H1 (cell line): Measurements from ENCODE around the gene FLNA. TPM values are rescaled to one million over a fixed set of nuclear protein-coding genes. Genes with fewer than 3 reads are reported as not detected.

Source experiments
- CTCF ChIA-PET: fragments of 300-600 bp; sonication (Branson Sonifier 250); formaldehyde crosslinking; loops from one replicate; lab custom pipeline; 2021; ENCODE audit not compliant: partially characterized antibody; lab: Charles Lee
- POLR2A ChIA-PET: fragments of 300-600 bp; sonication (Branson Sonifier 250); formaldehyde crosslinking; loops from one replicate; lab custom pipeline; 2021; ENCODE audit warnings: inconsistent platforms; ENCODE audit not compliant: partially characterized antibody; lab: Charles Lee
- DNase-seq, 2 experiments: peaks; one replicate each; pipeline versions ENCODE4 v3.0.0 to v3.0.0-alpha.2; 2010 to 2022; ENCODE audit warnings: low spot score in 2 of 2, low read depth in 1 of 2, mixed read lengths in 1 of 2
- FAIRE-seq: peaks from 2 replicates; lab custom pipeline; 2011; peaks lifted over from hg19 to GRCh38; lab: Jason Lieb, UNC
- H2AFZ ChIP-seq: 2 replicates; pipeline ENCODE4 v1.8.1; 2012; ENCODE audit warnings: low read length, inconsistent platforms
- H2AK5ac ChIP-seq: 2 replicates; pipeline ENCODE4 v1.6.1; 2013; ENCODE audit warnings: low read depth, low read length
- H2BK120ac ChIP-seq: replicated peaks from 2 replicates; pipeline ENCODE3; 2013; ENCODE audit warnings: low read depth, low read length, inconsistent platforms
- H2BK12ac ChIP-seq: 2 replicates; pipeline ENCODE4 v1.6.1; 2013; ENCODE audit warnings: low read depth, low read length
- H2BK15ac ChIP-seq: 2 replicates; pipeline ENCODE4 v1.6.1; 2013; ENCODE audit warnings: low read length
- H2BK20ac ChIP-seq: 2 replicates; pipeline ENCODE4 v1.6.1; 2013; ENCODE audit warnings: low read length
- H2BK5ac ChIP-seq: 2 replicates; pipeline ENCODE4 v1.6.1; 2013; ENCODE audit warnings: low read depth, low read length
- H3K14ac ChIP-seq: 2 replicates; pipeline ENCODE4 v1.6.1; 2013; ENCODE audit warnings: inconsistent platforms; ENCODE audit not compliant: insufficient read length
- H3K18ac ChIP-seq: 2 replicates; pipeline ENCODE4 v1.6.1; 2013; ENCODE audit warnings: low read length; ENCODE audit errors: extremely low read depth
- H3K23ac ChIP-seq: 2 replicates; pipeline ENCODE4 v1.6.1; 2013; ENCODE audit warnings: inconsistent platforms; ENCODE audit not compliant: insufficient read length
- H3K23me2 ChIP-seq: 2 replicates; pipeline ENCODE4 v1.6.1; 2013; ENCODE audit warnings: low read depth, low read length
- H3K27ac ChIP-seq: 2 replicates; pipeline ENCODE4 v1.6.1; 2011; ENCODE audit warnings: low read depth, low read length, inconsistent platforms
- H3K27me3 ChIP-seq, 4 experiments: replicated peaks in 1 of 4; 1 replicate in 1 of 4; 2 replicates in 3 of 4; pipeline versions ENCODE4 v1.6.1 to v1.8.1; 2011 to 2013; ENCODE audit warnings: low read length in 3 of 4, mild to moderate bottlenecking in 3 of 4, inconsistent platforms in 2 of 4, mixed read lengths in 2 of 4, moderate library complexity in 1 of 4; ENCODE audit not compliant: control insufficient read depth in 3 of 4, insufficient read depth in 3 of 4; ENCODE audit errors: extremely low read depth in 1 of 4
- H3K36me3 ChIP-seq, 4 experiments: 2 replicates each; pipeline versions ENCODE4 v1.6.1 to v1.8.1; 2011 to 2013; ENCODE audit warnings: mild to moderate bottlenecking in 4 of 4, low read length in 3 of 4, moderate library complexity in 2 of 4, control low read depth in 1 of 4, inconsistent platforms in 1 of 4; ENCODE audit not compliant: insufficient read depth in 4 of 4, control insufficient read depth in 2 of 4
- H3K4ac ChIP-seq: replicated peaks from 2 replicates; pipeline ENCODE3; 2013; ENCODE audit warnings: low read length, low read depth, mixed read lengths, inconsistent platforms; ENCODE audit not compliant: insufficient read length
- H3K4me1 ChIP-seq, 4 experiments: replicated peaks in 1 of 4; 1 replicate in 1 of 4; 2 replicates in 3 of 4; pipeline versions ENCODE4 v1.6.1 to v1.8.1; 2011 to 2013; ENCODE audit warnings: low read length in 3 of 4, inconsistent platforms in 2 of 4, mixed read lengths in 1 of 4; ENCODE audit not compliant: insufficient read depth in 4 of 4, control insufficient read depth in 3 of 4
- H3K4me2 ChIP-seq, 2 experiments: 2 replicates each; pipeline versions ENCODE4 v1.6.1 to v1.8.1; 2011 to 2013; ENCODE audit warnings: low read depth in 2 of 2, low read length in 2 of 2, control low read depth in 1 of 2, inconsistent platforms in 1 of 2, mild to moderate bottlenecking in 1 of 2; ENCODE audit not compliant: insufficient read depth in 1 of 2
- H3K4me3 ChIP-seq, 4 experiments: fragments of 200-600, 300-600 bp in 1 of 4; sonication (generic), shearing (Covaris generic), sonication (Bioruptor Twin) in 1 of 4; 2 replicates each; pipeline versions ENCODE4 v1.5.1 to v1.8.1; 2011 to 2016; ENCODE audit warnings: low read length in 4 of 4, low read depth in 3 of 4, control low read depth in 2 of 4, inconsistent platforms in 2 of 4, mild to moderate bottlenecking in 2 of 4, mixed read lengths in 1 of 4, moderate library complexity in 1 of 4; ENCODE audit not compliant: insufficient read depth in 2 of 4; ENCODE audit errors: extremely low read depth in 1 of 4
- H3K56ac ChIP-seq: replicated peaks from 2 replicates; pipeline ENCODE3; 2013; ENCODE audit warnings: low read depth, mild to moderate bottlenecking, mixed read lengths, low read length, inconsistent platforms; ENCODE audit not compliant: insufficient read length
- H3K79me1 ChIP-seq: 2 replicates; pipeline ENCODE4 v1.6.1; 2013; ENCODE audit warnings: low read depth, low read length, control low read depth
- H3K79me2 ChIP-seq, 2 experiments: 2 replicates each; pipeline versions ENCODE4 v1.6.1 to v1.8.1; 2012 to 2013; ENCODE audit warnings: low read length in 2 of 2, mild to moderate bottlenecking in 2 of 2, inconsistent platforms in 1 of 2; ENCODE audit not compliant: insufficient read depth in 2 of 2, control insufficient read depth in 1 of 2
- H3K9ac ChIP-seq, 4 experiments: replicated peaks in 1 of 4; 1 replicate in 1 of 4; 2 replicates in 3 of 4; pipeline versions ENCODE4 v1.6.1 to v1.8.1; 2011 to 2013; ENCODE audit warnings: low read depth in 3 of 4, low read length in 3 of 4, control low read depth in 2 of 4, mild to moderate bottlenecking in 2 of 4, moderate library complexity in 2 of 4, inconsistent platforms in 1 of 4; ENCODE audit errors: extremely low read depth in 1 of 4
- H3K9me3 ChIP-seq, 2 experiments: 2 replicates each; pipeline versions ENCODE4 v1.6.1 to v1.8.1; 2012 to 2013; ENCODE audit warnings: mild to moderate bottlenecking in 2 of 2, moderate library complexity in 2 of 2, control low read depth in 1 of 2, inconsistent platforms in 1 of 2, low read depth in 1 of 2, low read length in 1 of 2, mixed read lengths in 1 of 2; ENCODE audit not compliant: insufficient read depth in 2 of 2
- H4K20me1 ChIP-seq, 2 experiments: replicated peaks in 1 of 2; 2 replicates each; pipeline versions ENCODE3 to v1.8.1; 2011 to 2013; ENCODE audit warnings: inconsistent platforms in 2 of 2, low read length in 2 of 2, mild to moderate bottlenecking in 1 of 2; ENCODE audit not compliant: insufficient read depth in 2 of 2, control insufficient read depth in 1 of 2
- H4K5ac ChIP-seq: 2 replicates; pipeline ENCODE4 v1.6.1; 2013; ENCODE audit warnings: low read length, low read depth, mixed read lengths, inconsistent platforms; ENCODE audit not compliant: insufficient read length
- H4K8ac ChIP-seq: 2 replicates; pipeline ENCODE4 v1.8.0; 2013; ENCODE audit warnings: mild to moderate bottlenecking, moderate library complexity, low read length, inconsistent platforms; ENCODE audit not compliant: insufficient read depth; ENCODE audit errors: extremely low read depth
- H4K91ac ChIP-seq: replicated peaks from 2 replicates; pipeline ENCODE3; 2013; ENCODE audit warnings: low read length, mixed read lengths, inconsistent platforms; ENCODE audit not compliant: insufficient read length
- ATF3 ChIP-seq: IDR thresholded peaks from 2 replicates; pipeline ENCODE4 v1.6.1; 2011; ENCODE audit warnings: low read depth, mild to moderate bottlenecking, low read length; ENCODE audit not compliant: insufficient read depth
- BCL11A ChIP-seq, 2 experiments: IDR thresholded peaks; one replicate each; pipeline ENCODE4 v1.6.1; 2011; ENCODE audit warnings: low read depth in 2 of 2, low read length in 2 of 2, mild to moderate bottlenecking in 2 of 2
- EGR1 ChIP-seq: IDR thresholded peaks from 2 replicates; pipeline ENCODE4 v1.6.1; 2011; ENCODE audit warnings: low read depth, low read length, borderline replicate concordance
- POLR2AphosphoS5 ChIP-seq: IDR thresholded peaks from 2 replicates; pipeline ENCODE4 v1.6.1; 2011; ENCODE audit warnings: low read depth, low read length
- TBP ChIP-seq: IDR thresholded peaks from 2 replicates; pipeline ENCODE4 v1.6.1; 2011; ENCODE audit warnings: low read depth, low read length, improper control_type of control experiment
- WGBS, 2 experiments: shearing (Covaris generic) in 1 of 2; methylation state at CpG; one replicate each; pipeline versions ENCODE4 v1.1.6 to v1.1.7; 2013 to 2015; ENCODE audit warnings: low lambda C conversion rate in 2 of 2, mixed read lengths in 2 of 2, inconsistent platforms in 1 of 2, low coverage in 1 of 2, missing lambda C conversion rate in 1 of 2; ENCODE audit not compliant: insufficient replicate concordance in 2 of 2, insufficient coverage in 1 of 2, insufficient read length in 1 of 2; ENCODE audit errors: extremely low coverage in 1 of 2, missing lambda C conversion rate in 1 of 2; 5-methylcytosine and 5-hydroxymethylcytosine counted together
- polyA plus RNA-seq, 7 experiments: library from polyadenylated mRNA; depleted of rRNA in 3 of 7; stranded (reverse) in 5 of 7; unstranded in 2 of 7; fragments of >200 nt in 5 of 7; fragments of 200-250 nt in 2 of 7; gene quantifications; 1 replicate in 5 of 7; 2 replicates in 1 of 7; 4 replicates in 1 of 7; pipeline versions ENCODE4 v1.2.1 to v1.2.3, GENCODE V29; 2011 to 2013; ENCODE audit warnings: missing spikeins in 2 of 7, mixed read lengths in 2 of 7
- total RNA-seq: library from RNA; stranded (reverse); fragmentation: NEBNext Ultra II Directional; extraction: Animal tissue kit (Norgen Biotek cat#: 25700); gene quantifications from 2 replicates; pipeline ENCODE4 v1.2.1, GENCODE V29; 2021
- TF ChIP-seq, protein P1 (sequence below): IDR thresholded peaks from 2 replicates; pipeline ENCODE4 v1.6.1; 2012; ENCODE audit warnings: inconsistent platforms

Gene FLNA
- total and polyA plus RNA-seq, 2 of the 8 experiments (the other 6 are each of a cell fraction or from before 2014, with no cell fraction given) = 315 to 925 TPM

DNA sequence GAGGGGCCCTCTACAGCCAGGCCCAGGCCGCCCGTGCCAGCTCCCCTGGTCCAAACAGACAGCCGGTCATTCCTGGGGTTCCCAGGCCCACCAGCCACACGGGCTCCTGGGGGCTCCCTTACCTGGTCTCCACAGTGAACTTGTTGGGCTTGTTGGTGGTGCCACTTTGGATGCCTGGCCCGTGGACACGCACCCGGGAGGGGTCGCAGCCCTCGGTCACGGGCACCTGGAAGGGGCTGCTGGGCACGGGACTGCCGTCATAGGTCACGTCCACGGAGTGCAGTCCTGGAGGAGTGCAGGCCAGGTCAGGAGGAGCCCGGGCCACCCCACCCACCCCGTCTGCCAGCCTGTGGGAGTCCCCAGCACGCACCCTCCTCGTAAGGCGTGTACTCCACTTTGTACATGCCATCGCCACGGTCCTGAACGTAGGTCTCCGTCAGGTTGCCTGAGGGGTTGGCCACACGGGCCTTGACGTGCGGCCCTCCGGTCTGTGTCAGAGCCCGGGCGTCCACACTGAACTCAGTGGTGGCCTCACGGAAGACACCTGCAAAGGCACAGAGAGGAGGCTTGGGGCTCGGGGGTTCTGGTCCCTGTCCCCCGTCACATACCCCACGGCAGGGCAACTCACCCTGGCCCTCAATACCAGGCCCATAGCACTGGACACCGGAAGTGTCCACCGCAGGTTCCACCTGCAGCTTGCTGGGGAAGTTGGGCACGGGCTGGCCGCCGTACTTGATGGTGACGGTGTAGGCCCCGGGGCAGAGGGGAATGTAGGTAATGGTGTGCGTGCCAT, 14.9 kb downstream of the FLNA start:
- H3K23ac ChIP-seq = no peak overlapping the region
- TF ChIP-seq ATF3 (no peak), BCL11A (IDR thresholded peaks at IDR 0.05; ENCODE audit: low read depth in 2 of 2, low read length in 2 of 2) (no peak), POLR2AphosphoS5 (peak; percentile 50), TBP (no peak), EGR1 (no peak)
- TF ChIP-seq, protein P1, sequence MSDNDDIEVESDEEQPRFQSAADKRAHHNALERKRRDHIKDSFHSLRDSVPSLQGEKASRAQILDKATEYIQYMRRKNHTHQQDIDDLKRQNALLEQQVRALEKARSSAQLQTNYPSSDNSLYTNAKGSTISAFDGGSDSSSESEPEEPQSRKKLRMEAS = no peak
- TF ChIP-seq, all 59 proteins: peak for 1
- Histone ChIP-seq H3K18ac (no peak overlapping the region), H4K20me1 (peaks cover 12 to 44% of the 10 kb centered on the region in 2 experiments), H2BK12ac (no peak overlapping the region), H2BK20ac (no peak overlapping the region), H3K27ac (no peak overlapping the region), H4K8ac (no peak overlapping the region), H3K56ac (no peak overlapping the region), H3K79me1 (no peaks in the 10 kb centered on the region; the same call in 1 of the 2 replicates), H2BK15ac (no peak overlapping the region), H3K27me3 (no peaks in the 10 kb centered on the region), H4K5ac (no peak overlapping the region), H4K91ac (no peak overlapping the region), H3K9ac (no peak overlapping the region), H3K23me2 (no peaks in the 10 kb centered on the region), H3K79me2 (peaks cover 0 to 10% of the 10 kb centered on the region in 2 experiments; a peak in 2 of 4 replicates), H2AFZ (no peak overlapping the region), H2AK5ac (no peak overlapping the region), H2BK5ac (no peak overlapping the region), H2BK120ac (no peak overlapping the region), H3K4ac (no peak overlapping the region), H3K4me1 (no peaks in the 10 kb centered on the region), H3K36me3 (peaks cover 40 to 94% (median 76%) of the 10 kb centered on the region in 4 experiments), H3K4me3 (no peak overlapping the region), H3K9me3 (no peaks in the 10 kb centered on the region), H3K4me2 (no peak overlapping the region), H3K14ac (no peak overlapping the region)
- 98% methylated on average over 20 of the region's 41 CpGs; no CpG with 5 or more reads in 1 of the 2 experiments for WGBS, 2 experiments
- FAIRE-seq (no peak), DNase-seq (no peak)
- POLR2A ChIA-PET = interaction anchor here (0.6 to 15.6 kb wide), 5 partner anchors 5 to 170 kb away, joined by 3 to 348 read pairs (median 46); no protein-coding TSS in a partner anchor
- CTCF ChIA-PET = no interaction called here
